ENCODE measurements around the gene RPN1.

RPN1 gene

DNA sequence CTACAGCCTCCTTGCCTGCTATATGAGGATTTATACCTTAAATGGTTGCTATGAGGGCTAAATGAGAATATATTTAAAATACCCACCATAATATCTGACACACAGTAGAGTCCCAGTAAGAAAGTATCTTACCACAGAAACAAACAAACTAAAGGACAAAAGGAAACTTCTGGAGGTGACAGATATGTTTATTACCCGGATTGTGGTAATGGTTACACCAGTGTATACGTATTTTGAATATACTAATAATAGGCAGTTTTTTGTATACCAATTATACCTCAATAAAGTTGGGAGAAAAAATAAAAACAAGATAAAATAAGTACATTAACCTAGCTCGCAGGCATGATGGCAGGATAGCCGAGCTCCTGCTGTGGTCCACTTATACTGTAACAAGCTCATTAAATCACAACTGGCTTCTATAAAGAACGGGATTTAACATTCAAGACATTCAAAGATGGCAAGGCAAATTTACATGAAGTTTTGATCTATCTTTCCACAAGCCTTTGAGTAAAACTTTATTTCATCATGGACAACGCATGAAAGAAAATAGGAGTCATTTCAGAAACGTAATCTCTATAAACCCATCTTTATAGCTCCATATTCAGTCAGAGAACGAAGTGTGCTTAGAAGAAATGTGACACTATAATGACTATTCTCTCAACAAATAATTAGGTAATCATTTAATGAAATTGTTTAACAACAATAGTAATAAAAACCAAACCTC, 1.5 kb downstream of the RPN1 start:
- no peak for DNase-seq (ENCODE audit: low read depth)
- in situ Hi-C loops (cut with HindIII; ENCODE audit: low sequenced_read_pairs) = no loop called here
- TF ChIP-seq, protein P1, sequence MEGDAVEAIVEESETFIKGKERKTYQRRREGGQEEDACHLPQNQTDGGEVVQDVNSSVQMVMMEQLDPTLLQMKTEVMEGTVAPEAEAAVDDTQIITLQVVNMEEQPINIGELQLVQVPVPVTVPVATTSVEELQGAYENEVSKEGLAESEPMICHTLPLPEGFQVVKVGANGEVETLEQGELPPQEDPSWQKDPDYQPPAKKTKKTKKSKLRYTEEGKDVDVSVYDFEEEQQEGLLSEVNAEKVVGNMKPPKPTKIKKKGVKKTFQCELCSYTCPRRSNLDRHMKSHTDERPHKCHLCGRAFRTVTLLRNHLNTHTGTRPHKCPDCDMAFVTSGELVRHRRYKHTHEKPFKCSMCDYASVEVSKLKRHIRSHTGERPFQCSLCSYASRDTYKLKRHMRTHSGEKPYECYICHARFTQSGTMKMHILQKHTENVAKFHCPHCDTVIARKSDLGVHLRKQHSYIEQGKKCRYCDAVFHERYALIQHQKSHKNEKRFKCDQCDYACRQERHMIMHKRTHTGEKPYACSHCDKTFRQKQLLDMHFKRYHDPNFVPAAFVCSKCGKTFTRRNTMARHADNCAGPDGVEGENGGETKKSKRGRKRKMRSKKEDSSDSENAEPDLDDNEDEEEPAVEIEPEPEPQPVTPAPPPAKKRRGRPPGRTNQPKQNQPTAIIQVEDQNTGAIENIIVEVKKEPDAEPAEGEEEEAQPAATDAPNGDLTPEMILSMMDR (IDR thresholded peaks at IDR 0.05; ENCODE audit: low read depth, low read length, missing control alignments) = no peak
- peak overlapping the region; percentile 97 for H3K4me3 ChIP-seq (ENCODE audit: low read depth, low read length)

DNA sequence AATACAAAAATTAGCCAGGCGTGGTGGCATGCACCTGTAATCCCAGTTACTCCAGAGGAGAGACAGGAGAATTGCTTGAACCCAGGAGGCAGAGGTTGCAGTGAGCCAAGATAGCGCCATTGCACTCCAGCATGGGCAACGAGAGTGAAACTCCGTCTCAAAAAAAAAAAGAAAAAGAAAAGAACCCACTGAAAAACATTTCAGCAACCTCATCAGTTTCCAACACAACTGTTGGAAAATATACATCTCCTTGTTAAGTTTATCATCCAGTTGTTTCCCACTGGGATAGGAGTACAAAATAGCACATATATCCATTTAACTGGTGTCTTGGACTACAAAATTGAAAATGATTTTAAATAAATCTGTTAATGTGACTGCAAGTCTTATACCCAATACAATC, 2.2 kb downstream of the RPN1 start:
- DNase-seq (ENCODE audit: low read depth) = no peak
- in situ Hi-C loops (cut with HindIII; ENCODE audit: low sequenced_read_pairs) = no loop called here
- H3K4me3 ChIP-seq (ENCODE audit: low read depth, low read length) = peak overlapping the region; percentile 97
- TF ChIP-seq, protein P1 (IDR thresholded peaks at IDR 0.05; ENCODE audit: low read depth, low read length, missing control alignments) = no peak

DNA sequence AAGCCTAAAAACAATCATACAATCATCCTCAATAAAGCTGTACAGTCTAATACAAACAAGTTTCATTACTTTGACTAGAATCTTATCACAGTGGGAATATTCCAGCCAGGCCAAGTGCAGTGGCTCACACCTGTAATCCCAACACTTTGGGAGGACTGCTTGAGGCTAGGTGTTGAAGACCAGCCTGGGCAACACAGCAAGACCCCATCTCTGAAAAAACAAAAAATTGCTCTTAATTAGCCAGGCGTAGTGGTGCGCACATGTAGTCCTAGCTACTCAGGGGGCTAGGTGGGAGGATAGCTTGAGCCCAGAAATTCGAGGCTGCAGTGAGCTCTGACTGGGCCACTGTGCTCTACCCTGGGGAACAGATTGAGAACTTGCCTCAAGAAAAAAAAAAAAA, 3.3 kb downstream of the RPN1 start:
- in situ Hi-C loops (cut with HindIII; ENCODE audit: low sequenced_read_pairs) = no loop called here
- TF ChIP-seq, protein P1 (IDR thresholded peaks at IDR 0.05; ENCODE audit: low read depth, low read length, missing control alignments) = no peak
- no peak overlapping the region for H3K4me3 ChIP-seq (ENCODE audit: low read depth, low read length)
- DNase-seq (ENCODE audit: low read depth) = no peak

DNA sequence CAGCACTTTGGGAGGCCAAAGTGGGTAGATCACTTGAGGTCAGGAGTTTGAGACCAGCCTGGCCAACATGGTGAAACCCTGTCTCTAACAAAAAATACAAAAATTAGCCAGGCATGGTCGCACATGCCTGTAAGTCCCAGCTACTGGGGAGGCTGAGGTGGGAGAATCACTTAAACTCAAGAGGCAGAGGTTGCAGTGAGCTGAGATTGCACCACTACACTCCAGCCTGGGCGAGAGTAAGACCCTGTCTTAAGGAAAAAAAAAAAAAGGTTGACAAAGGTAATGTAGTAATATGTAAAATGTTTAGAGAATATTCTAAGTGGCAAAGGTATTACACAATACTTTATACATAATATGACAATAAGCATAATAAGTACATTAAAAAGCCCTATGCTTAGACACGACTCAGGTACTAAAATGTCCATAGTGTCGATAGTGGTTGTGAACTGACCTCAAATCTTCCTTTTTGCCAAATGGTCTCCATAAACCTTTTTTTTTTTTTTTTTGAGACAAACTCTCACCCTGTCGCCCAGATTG, 16.5 kb downstream of the RPN1 start:
- in situ Hi-C loops (cut with HindIII; ENCODE audit: low sequenced_read_pairs) = no loop called here
- no peak overlapping the region for H3K4me3 ChIP-seq (ENCODE audit: low read depth, low read length)
- no peak for DNase-seq (ENCODE audit: low read depth)
- TF ChIP-seq, protein P1 (IDR thresholded peaks at IDR 0.05; ENCODE audit: low read depth, low read length, missing control alignments) = no peak

DNA sequence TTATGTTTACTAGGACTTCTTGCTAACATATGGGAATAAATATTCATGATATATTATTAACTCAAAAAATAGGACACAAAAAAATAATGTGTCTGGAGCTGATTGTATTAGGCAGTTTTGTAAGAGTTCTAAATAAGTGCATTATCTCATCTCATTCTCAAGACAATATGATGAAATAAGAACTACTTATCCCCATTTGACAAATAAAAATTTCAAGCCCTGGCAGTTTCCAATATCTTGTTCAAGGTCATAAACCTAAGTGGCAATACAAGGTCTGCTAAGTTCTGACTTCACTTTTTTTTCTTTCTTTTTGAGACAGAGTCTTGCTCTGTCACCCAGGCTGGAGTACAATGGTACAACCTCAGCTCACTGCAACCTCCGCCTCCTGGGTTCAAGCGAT, 18.3 kb downstream of the RPN1 start:
- TF ChIP-seq, protein P1 (IDR thresholded peaks at IDR 0.05; ENCODE audit: low read depth, low read length, missing control alignments) = no peak
- DNase-seq (ENCODE audit: low read depth) = no peak
- in situ Hi-C loops (cut with HindIII; ENCODE audit: low sequenced_read_pairs) = no loop called here
- H3K4me3 ChIP-seq (ENCODE audit: low read depth, low read length) = no peak overlapping the region

DNA sequence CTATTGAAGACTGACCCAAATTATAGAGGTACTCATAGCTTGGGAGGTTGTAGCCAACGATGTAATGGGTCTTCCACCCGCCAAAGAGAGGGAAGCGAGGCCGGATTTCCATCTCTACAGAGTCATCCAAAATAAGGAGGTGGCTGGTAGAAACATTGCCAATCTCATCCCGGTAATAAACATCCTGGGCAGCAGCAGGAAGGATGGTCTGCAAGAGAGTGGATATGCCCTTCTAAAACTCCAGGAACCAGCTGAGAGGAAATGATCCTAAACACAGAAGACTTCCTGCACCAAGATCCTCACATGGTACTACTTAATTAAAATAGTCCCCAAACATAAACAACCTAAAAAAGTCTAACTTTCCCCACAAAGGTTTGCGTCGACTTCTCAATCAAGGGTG, 20.7 kb downstream of the RPN1 start:
- no peak for DNase-seq (ENCODE audit: low read depth)
- TF ChIP-seq, protein P1 (IDR thresholded peaks at IDR 0.05; ENCODE audit: low read depth, low read length, missing control alignments) = no peak
- no peak overlapping the region for H3K4me3 ChIP-seq (ENCODE audit: low read depth, low read length)
- in situ Hi-C loops (cut with HindIII; ENCODE audit: low sequenced_read_pairs) = no loop called here

Data from astrocyte of the cerebellum (primary cell).